RPMI7951 (cell line): ENCODE data around the gene RAB21. TPM values are rescaled to one million over a fixed set of nuclear protein-coding genes. Genes with fewer than 3 reads are reported as not detected.
"Not testable (repeated sequence)": the region's sequence is repeated elsewhere in the genome, so short reads cannot be mapped to it uniquely, and the experiment has no call there.

Source experiments
- DNase-seq: peaks from one replicate; pipeline ENCODE4 v3.0.0-alpha.2; 2012; ENCODE audit warnings: low read depth
- total RNA-seq: library from RNA; depleted of rRNA; stranded (reverse); fragments of >200 nt; shearing (Covaris generic); gene quantifications from 2 replicates; pipeline ENCODE4 v1.2.3, GENCODE V29; 2014

Gene RAB21
- total RNA-seq, 1 experiment from 2014 or later = 5.0 TPM

GRCh38 chr12:71752891-71753290 lies 1.8 kb upstream of the RAB21 start:
- DNase-seq = no peak

- DNase-seq = peak; percentile 33
These were observed 656 bp downstream of the RAB21 start for GRCh38 chr12:71755146-71755892.

- no peak for DNase-seq
These were observed 1.5 kb downstream of the RAB21 start for GRCh38 chr12:71756054-71756690.

- DNase-seq = no peak
These were observed 5.3 kb downstream of the RAB21 start for GRCh38 chr12:71759941-71760340.

GRCh38 chr12:71760471-71760870 lies 5.8 kb downstream of the RAB21 start:
- DNase-seq = no peak

GRCh38 chr12:71761354-71761753 lies 6.7 kb downstream of the RAB21 start:
- not testable (repeated sequence) for DNase-seq

- no peak for DNase-seq
These were observed 9.2 kb downstream of the RAB21 start for GRCh38 chr12:71763677-71764379.

GRCh38 chr12:71764587-71765321 lies 10.1 kb downstream of the RAB21 start:
- DNase-seq = no peak

GRCh38 chr12:71766202-71766601 lies 11.5 kb downstream of the RAB21 start:
- DNase-seq = no peak

GRCh38 chr12:71767183-71767582 lies 12.5 kb downstream of the RAB21 start:
- no peak for DNase-seq

- no peak for DNase-seq
These were observed 14.2 kb downstream of the RAB21 start for GRCh38 chr12:71768900-71769299.

GRCh38 chr12:71771069-71771468 lies 16.4 kb downstream of the RAB21 start:
- DNase-seq = no peak

GRCh38 chr12:71772735-71773134 lies 18.1 kb downstream of the RAB21 start:
- no peak for DNase-seq

GRCh38 chr12:71780237-71780822 lies 25.7 kb downstream of the RAB21 start:
- DNase-seq = peak; percentile 26

- no peak for DNase-seq
These were observed 27.4 kb downstream of the RAB21 start for GRCh38 chr12:71782017-71782416.

- DNase-seq = no peak
These were observed 32.2 kb downstream of the RAB21 start for GRCh38 chr12:71786829-71787228.

GRCh38 chr12:71787580-71787979 lies 32.9 kb downstream of the RAB21 start:
- no peak for DNase-seq

- no peak for DNase-seq
These were observed 35.7 kb downstream of the RAB21 start for GRCh38 chr12:71790331-71790730.

- no peak for DNase-seq
These were observed 36.9 kb downstream of the RAB21 start for GRCh38 chr12:71791473-71792150.

- DNase-seq = no peak
These were observed 37.9 kb downstream of the RAB21 start for GRCh38 chr12:71792599-71792998.

- no peak for DNase-seq
These were observed 41.2 kb downstream of the RAB21 start for GRCh38 chr12:71795901-71796300.
